Smooth muscle cell of the pulmonary artery (primary cell): Measurements from ENCODE around the gene RPS6KA6. TPM values are rescaled to one million over a fixed set of nuclear protein-coding genes. Genes with fewer than 3 reads are reported as not detected.

Source experiments
- total RNA-seq: library from RNA; depleted of rRNA; stranded (reverse); fragments of >200 nt; gene quantifications from 2 replicates; pipeline ENCODE4 v1.2.3, GENCODE V29; 2014

Gene RPS6KA6
- 2.3 and 3.1 TPM in 2 replicates for total RNA-seq

GRCh38 chrX:84187533-84188319, at the start of gene RPS6KA6:
TSS of gene RPS6KA6 (minus strand) at chrX:84188199. CDS start at chrX:84187899, 300 bp downstream.

